K562 (cell line): ENCODE data around the gene ANXA2.

Experiments
- CEBPB ChIP-seq: fragments of 450-650 bp; IDR thresholded peaks from 2 replicates; pipeline ENCODE4 v1.6.1; 2016; ENCODE audit warnings: missing genetic modification characterization, missing compliant biosample characterization
- CREB3 ChIP-seq: fragments of 450-650 bp; conservative IDR thresholded peaks from 2 replicates; pipeline ENCODE4 v1.6.1; 2016; ENCODE audit warnings: missing genetic modification characterization, low read depth, mild to moderate bottlenecking, missing compliant biosample characterization, moderate library complexity
- CTCF ChIP-seq, 3 experiments: IDR thresholded peaks in 2 of 3; conservative IDR thresholded peaks in 1 of 3; 2 replicates each; pipeline ENCODE4 v1.5.1; 2011 to 2012; ENCODE audit warnings: low read length in 3 of 3, mild to moderate bottlenecking in 3 of 3, control low read depth in 2 of 3, improper control_type of control experiment in 1 of 3, inconsistent platforms in 1 of 3, low read depth in 1 of 3, mixed read lengths in 1 of 3, moderate library complexity in 1 of 3; ENCODE audit not compliant: insufficient read depth in 2 of 3
- DNMT1 ChIP-seq: fragments of 450-650 bp; IDR thresholded peaks from 2 replicates; pipeline ENCODE4 v1.6.1; 2016; ENCODE audit warnings: antibody characterized with exemption, mild to moderate bottlenecking
- FOXK2 ChIP-seq, 2 experiments: fragments of 450-650 bp; IDR thresholded peaks in 1 of 2; conservative IDR thresholded peaks in 1 of 2; 2 replicates each; pipeline ENCODE4 v1.6.1; 2016; ENCODE audit warnings: low read depth in 2 of 2, mild to moderate bottlenecking in 1 of 2
- FOXP4 ChIP-seq: sonication (generic); formaldehyde crosslinking; IDR thresholded peaks from 2 replicates; pipeline ENCODE4 v1.8.0; 2022; ENCODE audit warnings: mild to moderate bottlenecking, missing genetic modification reagents, borderline replicate concordance
- KLF1 ChIP-seq: fragments of 450-650 bp; IDR thresholded peaks from 2 replicates; pipeline ENCODE4 v1.6.1; 2016; ENCODE audit warnings: missing genetic modification characterization, missing compliant biosample characterization
- POLR2A ChIP-seq: fragments of 450-650 bp; conservative IDR thresholded peaks from 2 replicates; pipeline ENCODE4 v1.6.1; 2016
- TBL1XR1 ChIP-seq, 2 experiments: IDR thresholded peaks; 2 replicates each; pipeline ENCODE4 v1.6.1; 2012; ENCODE audit warnings: improper control_type of control experiment in 2 of 2, low read length in 2 of 2, mild to moderate bottlenecking in 1 of 2
- ZNF133 ChIP-seq: fragments of 250-450 bp; sonication (Bioruptor Pico); IDR thresholded peaks from 2 replicates; pipeline ENCODE4 v1.4.0; 2020; ENCODE audit warnings: mild to moderate bottlenecking
- TF ChIP-seq, protein P1 (sequence below): fragments of 450-650 bp; IDR thresholded peaks from 2 replicates; pipeline ENCODE4 v1.6.1; 2016
- TF ChIP-seq, protein P2 (sequence below): fragments of 250-450 bp; sonication (Bioruptor Pico); IDR thresholded peaks from 2 replicates; pipeline ENCODE4 v1.8.0; 2021; ENCODE audit warnings: mild to moderate bottlenecking, moderate library complexity
- TF ChIP-seq, protein P3 (sequence below): fragments of 450-650 bp; IDR thresholded peaks from 2 replicates; pipeline ENCODE4 v1.6.1; 2016; ENCODE audit warnings: low read depth

DNA sequence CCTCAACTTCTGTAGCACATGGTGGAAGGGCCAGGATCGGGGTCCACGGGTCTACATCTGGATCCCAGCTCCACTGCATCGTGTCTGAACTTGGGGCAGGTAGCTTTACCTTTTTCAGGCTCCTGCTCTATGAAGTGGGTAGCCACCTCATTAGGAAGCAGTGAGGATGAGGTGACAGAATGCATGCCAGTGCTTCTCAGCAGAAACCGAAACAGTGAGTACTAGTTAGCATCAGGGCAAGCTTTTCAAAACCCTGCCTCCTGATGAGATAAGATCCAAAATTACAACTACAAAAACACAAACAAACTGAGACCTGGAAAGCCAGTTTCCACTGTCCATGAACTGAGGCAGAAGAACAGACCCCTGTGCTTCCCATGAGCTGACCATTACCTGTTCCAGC lies 77.4 kb downstream of the ANXA2 start:
- TF ChIP-seq TBL1XR1 (IDR thresholded peaks at IDR 0.05; ENCODE audit: low read length in 2 of 2) = no peak
- no peak for TF ChIP-seq DNMT1
- TF ChIP-seq FOXP4 = no peak
- no peak for TF ChIP-seq FOXK2 (conservative IDR thresholded peaks at IDR 0.05 in 1 of 2, IDR thresholded peaks at IDR 0.05 in 1 of 2; ENCODE audit: low read depth in 2 of 2)
- no peak for TF ChIP-seq POLR2A
- TF ChIP-seq, protein P1, sequence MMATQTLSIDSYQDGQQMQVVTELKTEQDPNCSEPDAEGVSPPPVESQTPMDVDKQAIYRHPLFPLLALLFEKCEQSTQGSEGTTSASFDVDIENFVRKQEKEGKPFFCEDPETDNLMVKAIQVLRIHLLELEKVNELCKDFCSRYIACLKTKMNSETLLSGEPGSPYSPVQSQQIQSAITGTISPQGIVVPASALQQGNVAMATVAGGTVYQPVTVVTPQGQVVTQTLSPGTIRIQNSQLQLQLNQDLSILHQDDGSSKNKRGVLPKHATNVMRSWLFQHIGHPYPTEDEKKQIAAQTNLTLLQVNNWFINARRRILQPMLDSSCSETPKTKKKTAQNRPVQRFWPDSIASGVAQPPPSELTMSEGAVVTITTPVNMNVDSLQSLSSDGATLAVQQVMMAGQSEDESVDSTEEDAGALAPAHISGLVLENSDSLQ = no peak
- TF ChIP-seq KLF1 = no peak
- TF ChIP-seq CREB3 (tag) = no peak
- no peak for TF ChIP-seq CTCF (IDR thresholded peaks at IDR 0.05 in 2 of 3, conservative IDR thresholded peaks at IDR 0.05 in 1 of 3; ENCODE audit: insufficient read depth in 2 of 3, low read depth in 1 of 3, low read length in 3 of 3)
- TF ChIP-seq, protein P2, sequence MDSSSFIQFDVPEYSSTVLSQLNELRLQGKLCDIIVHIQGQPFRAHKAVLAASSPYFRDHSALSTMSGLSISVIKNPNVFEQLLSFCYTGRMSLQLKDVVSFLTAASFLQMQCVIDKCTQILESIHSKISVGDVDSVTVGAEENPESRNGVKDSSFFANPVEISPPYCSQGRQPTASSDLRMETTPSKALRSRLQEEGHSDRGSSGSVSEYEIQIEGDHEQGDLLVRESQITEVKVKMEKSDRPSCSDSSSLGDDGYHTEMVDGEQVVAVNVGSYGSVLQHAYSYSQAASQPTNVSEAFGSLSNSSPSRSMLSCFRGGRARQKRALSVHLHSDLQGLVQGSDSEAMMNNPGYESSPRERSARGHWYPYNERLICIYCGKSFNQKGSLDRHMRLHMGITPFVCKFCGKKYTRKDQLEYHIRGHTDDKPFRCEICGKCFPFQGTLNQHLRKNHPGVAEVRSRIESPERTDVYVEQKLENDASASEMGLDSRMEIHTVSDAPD (CRISPR knock-in tag) = no peak
- TF ChIP-seq ZNF133 (CRISPR knock-in tag) = no peak
- no peak for TF ChIP-seq CEBPB (tag)
- TF ChIP-seq, protein P3, sequence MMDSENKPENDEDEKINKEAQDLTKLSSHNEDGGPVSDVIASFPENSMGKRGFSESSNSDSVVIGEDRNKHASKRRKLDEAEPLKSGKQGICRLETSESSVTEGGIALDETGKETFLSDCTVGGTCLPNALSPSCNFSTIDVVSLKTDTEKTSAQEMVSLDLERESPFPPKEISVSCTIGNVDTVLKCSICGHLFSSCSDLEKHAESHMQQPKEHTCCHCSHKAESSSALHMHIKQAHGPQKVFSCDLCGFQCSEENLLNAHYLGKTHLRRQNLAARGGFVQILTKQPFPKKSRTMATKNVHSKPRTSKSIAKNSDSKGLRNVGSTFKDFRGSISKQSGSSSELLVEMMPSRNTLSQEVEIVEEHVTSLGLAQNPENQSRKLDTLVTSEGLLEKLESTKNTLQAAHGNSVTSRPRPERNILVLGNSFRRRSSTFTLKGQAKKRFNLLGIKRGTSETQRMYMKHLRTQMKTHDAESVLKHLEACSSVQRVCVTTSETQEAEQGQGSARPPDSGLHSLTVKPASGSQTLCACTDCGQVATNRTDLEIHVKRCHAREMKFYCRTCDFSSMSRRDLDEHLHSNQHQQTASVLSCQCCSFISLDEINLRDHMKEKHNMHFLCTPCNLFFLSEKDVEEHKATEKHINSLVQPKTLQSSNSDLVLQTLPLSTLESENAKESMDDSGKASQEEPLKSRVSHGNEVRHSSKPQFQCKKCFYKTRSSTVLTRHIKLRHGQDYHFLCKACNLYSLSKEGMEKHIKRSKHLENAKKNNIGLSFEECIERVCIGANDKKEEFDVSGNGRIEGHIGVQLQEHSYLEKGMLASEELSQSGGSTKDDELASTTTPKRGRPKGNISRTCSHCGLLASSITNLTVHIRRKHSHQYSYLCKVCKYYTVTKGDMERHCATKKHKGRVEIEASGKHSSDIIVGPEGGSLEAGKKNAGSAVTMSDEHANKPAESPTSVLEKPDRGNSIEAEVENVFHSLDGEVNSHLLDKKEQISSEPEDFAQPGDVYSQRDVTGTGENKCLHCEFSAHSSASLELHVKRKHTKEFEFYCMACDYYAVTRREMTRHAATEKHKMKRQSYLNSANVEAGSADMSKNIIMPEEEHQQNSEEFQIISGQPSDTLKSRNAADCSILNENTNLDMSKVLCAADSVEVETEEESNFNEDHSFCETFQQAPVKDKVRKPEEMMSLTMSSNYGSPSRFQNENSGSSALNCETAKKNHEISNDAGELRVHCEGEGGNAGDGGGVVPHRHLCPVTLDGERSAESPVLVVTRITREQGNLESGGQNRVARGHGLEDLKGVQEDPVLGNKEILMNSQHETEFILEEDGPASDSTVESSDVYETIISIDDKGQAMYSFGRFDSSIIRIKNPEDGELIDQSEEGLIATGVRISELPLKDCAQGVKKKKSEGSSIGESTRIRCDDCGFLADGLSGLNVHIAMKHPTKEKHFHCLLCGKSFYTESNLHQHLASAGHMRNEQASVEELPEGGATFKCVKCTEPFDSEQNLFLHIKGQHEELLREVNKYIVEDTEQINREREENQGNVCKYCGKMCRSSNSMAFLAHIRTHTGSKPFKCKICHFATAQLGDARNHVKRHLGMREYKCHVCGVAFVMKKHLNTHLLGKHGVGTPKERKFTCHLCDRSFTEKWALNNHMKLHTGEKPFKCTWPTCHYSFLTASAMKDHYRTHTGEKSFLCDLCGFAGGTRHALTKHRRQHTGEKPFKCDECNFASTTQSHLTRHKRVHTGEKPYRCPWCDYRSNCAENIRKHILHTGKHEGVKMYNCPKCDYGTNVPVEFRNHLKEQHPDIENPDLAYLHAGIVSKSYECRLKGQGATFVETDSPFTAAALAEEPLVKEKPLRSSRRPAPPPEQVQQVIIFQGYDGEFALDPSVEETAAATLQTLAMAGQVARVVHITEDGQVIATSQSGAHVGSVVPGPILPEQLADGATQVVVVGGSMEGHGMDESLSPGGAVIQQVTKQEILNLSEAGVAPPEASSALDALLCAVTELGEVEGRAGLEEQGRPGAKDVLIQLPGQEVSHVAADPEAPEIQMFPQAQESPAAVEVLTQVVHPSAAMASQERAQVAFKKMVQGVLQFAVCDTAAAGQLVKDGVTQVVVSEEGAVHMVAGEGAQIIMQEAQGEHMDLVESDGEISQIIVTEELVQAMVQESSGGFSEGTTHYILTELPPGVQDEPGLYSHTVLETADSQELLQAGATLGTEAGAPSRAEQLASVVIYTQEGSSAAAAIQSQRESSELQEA = no peak
